Erythroblast (primary cell): ENCODE data around the gene NCBP2L.

Experiments
- DNase-seq, 2 experiments: peaks; one replicate each; lab custom pipeline; 2025; lab: John Stamatoyannopoulos, UW
- GATA1 ChIP-seq: IDR thresholded peaks from 2 replicates; pipeline ENCODE4 v1.6.1; 2011; ENCODE audit warnings: low read depth, mild to moderate bottlenecking, control low read depth, low read length, moderate library complexity
- POLR2A ChIP-seq: IDR thresholded peaks from 2 replicates; pipeline ENCODE4 v1.6.1; 2011; ENCODE audit warnings: mild to moderate bottlenecking, low read length

NCBP2L gene

DNA sequence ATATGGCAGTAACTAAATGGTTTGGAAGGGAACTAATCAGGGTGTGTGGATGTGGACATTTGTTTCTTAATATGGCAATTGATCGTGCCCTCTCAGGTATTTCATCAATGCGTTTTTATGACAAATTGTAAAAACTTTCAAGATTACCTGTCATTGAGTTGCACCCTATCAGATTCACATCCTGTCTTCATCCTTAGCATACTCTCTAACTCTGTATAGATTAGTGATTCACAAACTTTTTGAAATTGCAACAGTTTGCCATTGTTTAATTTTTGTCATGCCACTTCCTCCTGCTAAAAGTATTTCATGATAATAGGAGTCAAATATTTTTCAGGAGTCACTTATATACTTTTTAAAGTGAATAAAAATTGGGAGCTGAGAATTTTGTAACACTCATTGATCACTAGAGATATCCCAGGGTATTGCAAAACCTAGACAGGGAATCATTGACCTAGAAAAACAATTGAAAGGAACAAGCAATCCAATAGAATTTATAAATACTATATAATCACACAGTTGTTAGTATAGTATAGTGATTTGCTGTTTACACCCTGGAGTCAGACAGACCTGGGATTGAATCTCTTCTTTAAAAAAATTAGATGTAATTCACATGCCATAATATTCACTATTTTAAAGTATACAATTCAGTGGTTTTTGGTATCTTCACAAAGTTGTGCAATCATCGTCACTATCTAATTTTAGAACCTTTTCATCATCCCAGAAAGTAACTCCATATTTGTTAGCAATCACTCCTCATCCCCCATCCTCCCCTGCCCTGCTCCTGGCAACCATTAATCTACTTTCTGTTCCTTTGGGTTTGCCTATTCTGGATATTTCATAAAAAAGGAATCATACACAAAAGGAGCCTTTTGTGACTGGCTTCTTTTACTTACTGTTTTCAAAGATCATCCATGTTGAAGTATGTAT lies 57.0 kb downstream of the NCBP2L start:
- DNase-seq, result no peak

DNA sequence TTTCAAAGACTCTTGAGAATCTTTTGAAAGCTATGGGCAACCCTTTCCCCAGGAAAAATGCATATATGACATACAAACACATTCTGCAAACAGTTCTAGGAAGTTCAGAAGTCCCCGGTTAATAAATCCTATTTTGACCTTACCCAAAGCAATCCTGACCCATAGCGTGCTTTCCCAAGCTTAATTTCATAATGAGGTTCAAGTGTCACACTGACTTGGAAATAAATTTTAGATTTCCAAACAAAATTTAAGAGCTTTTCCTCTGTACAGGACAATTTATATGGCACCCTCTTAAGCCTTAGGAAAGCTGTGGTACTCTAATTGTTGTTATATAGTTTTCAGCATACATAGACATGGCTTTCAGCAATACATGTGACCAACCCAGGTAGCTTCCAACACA lies 59.4 kb downstream of the NCBP2L start:
- no peak for DNase-seq
- TF ChIP-seq GATA1, result no peak
- TF ChIP-seq POLR2A, result no peak

More for the DNA sequence above, 57.0 kb downstream of the NCBP2L start:
- TF ChIP-seq POLR2A, result no peak
- no peak for TF ChIP-seq GATA1

DNA sequence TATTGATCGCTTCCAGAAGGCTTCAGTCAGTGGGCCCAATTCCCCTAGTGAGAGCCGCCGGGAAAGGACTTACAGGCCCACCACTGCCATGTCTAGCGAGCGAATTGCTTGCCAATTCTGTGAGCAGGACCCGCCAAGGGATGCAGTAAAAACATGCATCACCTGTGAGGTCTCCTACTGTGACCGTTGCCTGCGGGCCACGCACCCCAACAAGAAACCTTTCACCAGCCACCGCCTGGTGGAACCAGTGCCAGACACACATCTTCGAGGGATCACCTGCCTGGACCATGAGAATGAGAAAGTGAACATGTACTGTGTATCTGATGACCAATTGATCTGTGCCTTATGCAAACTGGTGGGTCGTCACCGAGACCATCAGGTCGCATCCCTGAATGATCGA lies 63.4 kb downstream of the NCBP2L start:
- TF ChIP-seq GATA1 (no peak), POLR2A (no peak)
- DNase-seq, result no peak

DNA sequence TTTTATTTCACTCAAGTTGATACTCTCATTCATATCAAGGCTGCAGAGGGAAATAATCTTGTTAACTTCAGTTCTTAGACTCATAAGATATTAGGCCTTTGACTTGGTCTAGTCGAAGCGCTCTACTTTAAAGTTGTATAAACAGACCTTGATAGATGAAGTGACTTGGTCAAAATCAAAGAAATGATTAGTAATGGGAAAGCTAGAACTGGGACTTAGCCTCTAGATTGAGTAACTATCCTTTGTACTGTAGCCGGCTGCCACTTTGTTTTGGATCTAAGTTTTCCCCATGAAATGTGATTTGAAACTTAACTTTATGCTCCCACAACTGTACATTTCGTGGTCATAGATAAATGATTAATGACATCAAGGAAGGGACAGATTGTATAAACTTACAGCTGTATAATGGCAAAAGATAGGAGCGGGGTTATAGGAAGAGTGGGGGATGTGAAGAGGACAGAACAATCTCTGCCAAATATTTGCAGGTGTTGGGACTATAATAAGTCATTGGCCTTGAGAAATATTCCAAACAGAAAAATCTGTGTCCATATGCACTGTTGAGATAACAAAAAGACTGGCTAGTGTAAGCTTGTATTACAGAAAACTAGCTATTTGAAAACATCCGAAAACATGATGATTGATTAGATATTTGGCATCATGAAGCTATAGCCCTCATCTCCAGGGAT lies 65.3 kb downstream of the NCBP2L start:
- TF ChIP-seq GATA1 (no peak), POLR2A (no peak)
- DNase-seq, result no peak
